ENCODE measurements around the gene ATP12A. TPM values are rescaled to one million over a fixed set of nuclear protein-coding genes. Genes with fewer than 3 reads are reported as not detected.

ATP12A gene
- total RNA-seq, 1 donor from 2014 or later: not detected

DNA sequence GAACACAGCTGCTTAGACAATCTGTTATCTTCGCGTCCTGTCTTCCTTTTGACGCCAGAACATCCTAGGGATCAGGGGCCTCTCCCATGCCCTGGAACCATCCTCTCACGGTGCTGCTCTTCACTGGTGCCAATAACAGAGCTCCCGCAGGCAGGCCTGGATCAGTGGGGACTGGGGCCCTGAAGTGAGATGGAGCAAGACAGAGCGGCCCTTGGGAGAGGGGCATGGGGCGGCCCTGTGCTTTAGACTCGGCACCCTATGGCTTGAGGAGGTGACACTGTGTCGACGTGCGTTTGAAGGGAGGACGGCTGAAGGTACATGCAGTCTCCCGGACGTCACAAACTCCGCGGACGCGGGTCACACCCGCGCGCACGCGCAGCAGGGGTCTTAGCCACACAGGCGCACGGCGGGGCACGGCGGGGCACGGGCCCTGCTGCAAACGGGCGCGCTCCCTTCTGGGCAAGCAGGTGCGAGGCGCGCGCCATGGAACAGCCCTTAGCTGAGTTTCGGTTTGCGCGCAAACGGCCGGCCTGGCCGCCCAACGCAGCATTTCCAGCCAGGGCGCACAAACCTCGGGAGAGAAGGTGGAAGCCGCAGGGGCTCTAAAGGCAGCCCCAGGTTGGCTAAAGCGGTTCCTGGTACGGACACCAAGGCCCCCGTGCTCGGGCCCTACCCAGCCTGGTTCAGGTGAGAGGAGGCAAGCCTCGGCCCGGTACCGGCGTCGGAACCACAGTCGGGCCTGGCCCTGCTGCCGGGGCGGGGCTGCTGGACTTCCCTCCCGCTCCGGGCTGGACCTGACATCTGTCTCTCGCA lies 67.2 kb downstream of the ATP12A start:
- Histone ChIP-seq H3K4me3 (ENCODE audit: low read length in 3 of 3) (peak overlapping the region; percentile 36 to 65 (median 54)), H3K27me3 (ENCODE audit: control insufficient read depth in 3 of 3, insufficient read depth in 3 of 3, low read length in 3 of 3) (peaks cover 42 to 58% (median 51%) of the 10 kb centered on the region in 3 donors), H3K36me3 (ENCODE audit: control insufficient read depth in 3 of 3, insufficient read depth in 3 of 3, low read length in 3 of 3) (no peaks in the 10 kb centered on the region), H3K27ac (ENCODE audit: low read depth, low read length) (no peak overlapping the region), H3K9me3 (ENCODE audit: control insufficient read depth in 3 of 3, low read length in 3 of 3) (no peaks in the 10 kb centered on the region), H3K9ac (ENCODE audit: low read depth in 1 of 3, low read length in 3 of 3) (no peak overlapping the region), H3K4me1 (ENCODE audit: control insufficient read depth in 3 of 3, insufficient read depth in 3 of 3, low read length in 3 of 3) (peaks cover 7 to 17% (median 8%) of the 10 kb centered on the region in 3 donors)

DNA sequence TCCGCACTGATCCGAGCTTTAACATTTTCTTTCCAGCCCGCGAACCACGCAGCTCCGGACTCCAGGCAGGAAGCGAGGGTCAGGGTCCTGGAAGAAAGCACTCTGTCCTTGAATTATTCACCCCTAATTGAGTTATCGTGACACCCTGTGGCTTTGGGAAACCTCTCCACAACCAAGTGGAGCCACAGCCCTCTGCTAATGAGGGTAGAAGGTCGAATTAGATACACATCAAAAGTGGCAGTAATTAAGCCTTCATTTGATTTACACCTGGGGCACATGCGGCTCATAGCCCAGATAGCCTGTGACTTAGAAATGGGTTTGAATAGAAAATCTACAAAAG lies 67.8 kb downstream of the ATP12A start:
- peak overlapping the region in 2 of 3 donors; percentile 36 to 65 for H3K4me3 ChIP-seq (ENCODE audit: low read length in 3 of 3)

DNA sequence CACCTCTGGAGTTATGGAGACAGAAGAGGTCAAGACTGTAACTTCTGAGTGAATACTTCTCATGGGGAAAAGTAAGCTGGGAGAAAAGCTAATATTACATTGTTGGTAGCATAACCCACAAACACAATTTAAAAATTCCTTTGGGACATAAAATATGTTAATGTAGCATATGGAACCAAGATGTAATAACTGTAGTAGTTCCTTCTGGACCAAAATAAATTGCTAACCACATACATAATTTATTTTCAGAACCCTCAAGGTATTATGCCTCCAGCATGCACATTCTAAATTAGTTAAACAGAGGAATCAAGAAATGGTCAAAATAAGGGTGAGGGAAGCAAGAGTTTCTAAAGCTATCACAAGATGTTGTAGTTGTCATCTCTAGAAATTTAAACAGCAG lies 79.0 kb downstream of the ATP12A start:
- H3K9ac ChIP-seq (ENCODE audit: low read depth in 1 of 3, low read length in 3 of 3): no peak overlapping the region
- no peak overlapping the region for H3K4me3 ChIP-seq (ENCODE audit: low read length in 3 of 3)
- no peak overlapping the region for H3K27ac ChIP-seq (ENCODE audit: low read depth, low read length)
- peaks cover 0 to 4% (median 0%) of the 10 kb centered on the region in 3 donors for H3K27me3 ChIP-seq (ENCODE audit: control insufficient read depth in 3 of 3, insufficient read depth in 3 of 3, low read length in 3 of 3)
- no peaks in the 10 kb centered on the region for H3K9me3 ChIP-seq (ENCODE audit: control insufficient read depth in 3 of 3, low read length in 3 of 3)
- H3K36me3 ChIP-seq (ENCODE audit: control insufficient read depth in 3 of 3, insufficient read depth in 3 of 3, low read length in 3 of 3): no peaks in the 10 kb centered on the region
- no peaks in the 10 kb centered on the region for H3K4me1 ChIP-seq (ENCODE audit: control insufficient read depth in 3 of 3, insufficient read depth in 3 of 3, low read length in 3 of 3)

More for the DNA sequence above, 67.8 kb downstream of the ATP12A start:
- Histone ChIP-seq H3K27ac (ENCODE audit: low read depth, low read length) (no peak overlapping the region), H3K9me3 (ENCODE audit: control insufficient read depth in 3 of 3, low read length in 3 of 3) (no peaks in the 10 kb centered on the region), H3K4me1 (ENCODE audit: control insufficient read depth in 3 of 3, insufficient read depth in 3 of 3, low read length in 3 of 3) (peaks cover 7 to 17% (median 8%) of the 10 kb centered on the region in 3 donors), H3K9ac (ENCODE audit: low read depth in 1 of 3, low read length in 3 of 3) (no peak overlapping the region), H3K27me3 (ENCODE audit: control insufficient read depth in 3 of 3, insufficient read depth in 3 of 3, low read length in 3 of 3) (peaks cover 42 to 56% (median 52%) of the 10 kb centered on the region in 3 donors), H3K36me3 (ENCODE audit: control insufficient read depth in 3 of 3, insufficient read depth in 3 of 3, low read length in 3 of 3) (no peaks in the 10 kb centered on the region)

Small RNAs within 50 kb of the gene (small RNA-seq; reads per million reads assigned to genes)
- gene RNY1P7: not detected

Other genes starting within 250 kb of the ATP12A start
- 24.5 TPM for gene PARP4, start 167.6 kb upstream of the ATP12A start, total RNA-seq
- gene RNF17, start 83.8 kb downstream of the ATP12A start, total RNA-seq: 0.52 TPM

Data from skeletal muscle tissue (tissue), 5 donors.